Liver (tissue), 3 donors: ENCODE data around the gene ARAP1.

ENCODE experiments used
- GABPA ChIP-seq, 2 donors: IDR thresholded peaks in 1 of 2; conservative IDR thresholded peaks in 1 of 2; 2 replicates each; pipeline ENCODE4 v1.6.1; 2016; ENCODE audit warnings: antibody characterized with exemption in 2 of 2, mild to moderate bottlenecking in 1 of 2, moderate library complexity in 1 of 2
- JUND ChIP-seq, 2 donors: IDR thresholded peaks; 2 replicates each; pipeline ENCODE4 v1.6.1; 2016; ENCODE audit warnings: antibody characterized with exemption in 2 of 2
- RAD21 ChIP-seq, 2 donors: IDR thresholded peaks; 2 replicates each; pipeline ENCODE4 v1.6.1; 2016; ENCODE audit warnings: antibody characterized with exemption in 2 of 2, mild to moderate bottlenecking in 2 of 2
- RXRA ChIP-seq, 2 donors: IDR thresholded peaks; 2 replicates each; pipeline ENCODE4 v1.6.1; 2017 to 2018; ENCODE audit warnings: antibody characterized with exemption in 2 of 2, mild to moderate bottlenecking in 1 of 2
- SP1 ChIP-seq: IDR thresholded peaks from 2 replicates; pipeline ENCODE4 v1.6.1; 2018; ENCODE audit warnings: antibody characterized with exemption, mild to moderate bottlenecking
- TAF1 ChIP-seq: conservative IDR thresholded peaks from 2 replicates; pipeline ENCODE4 v1.6.1; 2016; ENCODE audit warnings: antibody characterized with exemption, mild to moderate bottlenecking
- YY1 ChIP-seq: IDR thresholded peaks from 2 replicates; pipeline ENCODE4 v1.6.1; 2016; ENCODE audit warnings: antibody characterized with exemption, mild to moderate bottlenecking
- TF ChIP-seq, protein P1 (sequence below): IDR thresholded peaks from 2 replicates; pipeline ENCODE4 v1.6.1; 2016; ENCODE audit warnings: antibody characterized with exemption
- TF ChIP-seq, protein P2 (sequence below): fragments of 150-350 bp; IDR thresholded peaks from 2 replicates; pipeline ENCODE4 v1.5.1; 2017; ENCODE audit warnings: improper control_type of control experiment, low read depth, low read length; ENCODE audit not compliant: missing input control
- TF ChIP-seq, protein P3 (sequence below): IDR thresholded peaks from 2 replicates; pipeline ENCODE4 v1.6.1; 2016; ENCODE audit warnings: antibody characterized with exemption
- TF ChIP-seq, protein P4 (sequence below): IDR thresholded peaks from 2 replicates; pipeline ENCODE4 v1.6.1; 2016; ENCODE audit warnings: antibody characterized with exemption
- TF ChIP-seq, protein P5 (sequence below): IDR thresholded peaks from 2 replicates; pipeline ENCODE4 v1.6.1; 2016; ENCODE audit warnings: antibody characterized with exemption, mild to moderate bottlenecking
- donor health status: healthy.
- donor health status: healthy.

DNA sequence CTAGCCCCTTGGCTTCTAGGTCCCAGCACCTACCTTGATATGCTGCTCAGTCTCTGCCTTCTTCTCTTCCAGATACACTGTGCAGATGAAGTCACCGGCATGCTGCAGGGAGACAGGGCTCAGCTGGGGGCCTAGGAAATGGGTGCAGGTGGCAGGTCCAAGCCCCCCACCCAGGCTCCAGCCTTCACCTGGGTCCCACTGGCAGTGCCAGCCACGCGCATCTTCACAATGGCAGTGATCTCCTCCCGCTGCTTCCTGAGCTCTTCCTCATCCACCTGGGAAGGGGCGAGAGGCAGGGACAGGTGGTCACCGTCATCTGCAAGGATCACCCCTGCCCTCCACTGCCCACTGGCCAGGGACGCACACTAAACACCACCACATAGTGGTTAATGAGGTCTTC lies 56.9 kb downstream of the ARAP1 start:
- TF ChIP-seq GABPA (IDR thresholded peaks at IDR 0.05 in 1 of 2, conservative IDR thresholded peaks at IDR 0.05 in 1 of 2) (no peak), SP1 (no peak), JUND (IDR thresholded peaks at IDR 0.05) (no peak), RXRA (IDR thresholded peaks at IDR 0.05) (no peak), RAD21 (IDR thresholded peaks at IDR 0.05) (no peak), TAF1 (no peak), YY1 (no peak)
- TF ChIP-seq, protein P1, sequence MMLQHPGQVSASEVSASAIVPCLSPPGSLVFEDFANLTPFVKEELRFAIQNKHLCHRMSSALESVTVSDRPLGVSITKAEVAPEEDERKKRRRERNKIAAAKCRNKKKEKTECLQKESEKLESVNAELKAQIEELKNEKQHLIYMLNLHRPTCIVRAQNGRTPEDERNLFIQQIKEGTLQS: no peak
- TF ChIP-seq, protein P2, sequence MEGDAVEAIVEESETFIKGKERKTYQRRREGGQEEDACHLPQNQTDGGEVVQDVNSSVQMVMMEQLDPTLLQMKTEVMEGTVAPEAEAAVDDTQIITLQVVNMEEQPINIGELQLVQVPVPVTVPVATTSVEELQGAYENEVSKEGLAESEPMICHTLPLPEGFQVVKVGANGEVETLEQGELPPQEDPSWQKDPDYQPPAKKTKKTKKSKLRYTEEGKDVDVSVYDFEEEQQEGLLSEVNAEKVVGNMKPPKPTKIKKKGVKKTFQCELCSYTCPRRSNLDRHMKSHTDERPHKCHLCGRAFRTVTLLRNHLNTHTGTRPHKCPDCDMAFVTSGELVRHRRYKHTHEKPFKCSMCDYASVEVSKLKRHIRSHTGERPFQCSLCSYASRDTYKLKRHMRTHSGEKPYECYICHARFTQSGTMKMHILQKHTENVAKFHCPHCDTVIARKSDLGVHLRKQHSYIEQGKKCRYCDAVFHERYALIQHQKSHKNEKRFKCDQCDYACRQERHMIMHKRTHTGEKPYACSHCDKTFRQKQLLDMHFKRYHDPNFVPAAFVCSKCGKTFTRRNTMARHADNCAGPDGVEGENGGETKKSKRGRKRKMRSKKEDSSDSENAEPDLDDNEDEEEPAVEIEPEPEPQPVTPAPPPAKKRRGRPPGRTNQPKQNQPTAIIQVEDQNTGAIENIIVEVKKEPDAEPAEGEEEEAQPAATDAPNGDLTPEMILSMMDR: no peak
- TF ChIP-seq, protein P3, sequence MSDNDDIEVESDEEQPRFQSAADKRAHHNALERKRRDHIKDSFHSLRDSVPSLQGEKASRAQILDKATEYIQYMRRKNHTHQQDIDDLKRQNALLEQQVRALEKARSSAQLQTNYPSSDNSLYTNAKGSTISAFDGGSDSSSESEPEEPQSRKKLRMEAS: no peak
- TF ChIP-seq, protein P4, sequence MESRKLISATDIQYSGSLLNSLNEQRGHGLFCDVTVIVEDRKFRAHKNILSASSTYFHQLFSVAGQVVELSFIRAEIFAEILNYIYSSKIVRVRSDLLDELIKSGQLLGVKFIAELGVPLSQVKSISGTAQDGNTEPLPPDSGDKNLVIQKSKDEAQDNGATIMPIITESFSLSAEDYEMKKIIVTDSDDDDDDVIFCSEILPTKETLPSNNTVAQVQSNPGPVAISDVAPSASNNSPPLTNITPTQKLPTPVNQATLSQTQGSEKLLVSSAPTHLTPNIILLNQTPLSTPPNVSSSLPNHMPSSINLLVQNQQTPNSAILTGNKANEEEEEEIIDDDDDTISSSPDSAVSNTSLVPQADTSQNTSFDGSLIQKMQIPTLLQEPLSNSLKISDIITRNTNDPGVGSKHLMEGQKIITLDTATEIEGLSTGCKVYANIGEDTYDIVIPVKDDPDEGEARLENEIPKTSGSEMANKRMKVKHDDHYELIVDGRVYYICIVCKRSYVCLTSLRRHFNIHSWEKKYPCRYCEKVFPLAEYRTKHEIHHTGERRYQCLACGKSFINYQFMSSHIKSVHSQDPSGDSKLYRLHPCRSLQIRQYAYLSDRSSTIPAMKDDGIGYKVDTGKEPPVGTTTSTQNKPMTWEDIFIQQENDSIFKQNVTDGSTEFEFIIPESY: no peak
- TF ChIP-seq, protein P5, sequence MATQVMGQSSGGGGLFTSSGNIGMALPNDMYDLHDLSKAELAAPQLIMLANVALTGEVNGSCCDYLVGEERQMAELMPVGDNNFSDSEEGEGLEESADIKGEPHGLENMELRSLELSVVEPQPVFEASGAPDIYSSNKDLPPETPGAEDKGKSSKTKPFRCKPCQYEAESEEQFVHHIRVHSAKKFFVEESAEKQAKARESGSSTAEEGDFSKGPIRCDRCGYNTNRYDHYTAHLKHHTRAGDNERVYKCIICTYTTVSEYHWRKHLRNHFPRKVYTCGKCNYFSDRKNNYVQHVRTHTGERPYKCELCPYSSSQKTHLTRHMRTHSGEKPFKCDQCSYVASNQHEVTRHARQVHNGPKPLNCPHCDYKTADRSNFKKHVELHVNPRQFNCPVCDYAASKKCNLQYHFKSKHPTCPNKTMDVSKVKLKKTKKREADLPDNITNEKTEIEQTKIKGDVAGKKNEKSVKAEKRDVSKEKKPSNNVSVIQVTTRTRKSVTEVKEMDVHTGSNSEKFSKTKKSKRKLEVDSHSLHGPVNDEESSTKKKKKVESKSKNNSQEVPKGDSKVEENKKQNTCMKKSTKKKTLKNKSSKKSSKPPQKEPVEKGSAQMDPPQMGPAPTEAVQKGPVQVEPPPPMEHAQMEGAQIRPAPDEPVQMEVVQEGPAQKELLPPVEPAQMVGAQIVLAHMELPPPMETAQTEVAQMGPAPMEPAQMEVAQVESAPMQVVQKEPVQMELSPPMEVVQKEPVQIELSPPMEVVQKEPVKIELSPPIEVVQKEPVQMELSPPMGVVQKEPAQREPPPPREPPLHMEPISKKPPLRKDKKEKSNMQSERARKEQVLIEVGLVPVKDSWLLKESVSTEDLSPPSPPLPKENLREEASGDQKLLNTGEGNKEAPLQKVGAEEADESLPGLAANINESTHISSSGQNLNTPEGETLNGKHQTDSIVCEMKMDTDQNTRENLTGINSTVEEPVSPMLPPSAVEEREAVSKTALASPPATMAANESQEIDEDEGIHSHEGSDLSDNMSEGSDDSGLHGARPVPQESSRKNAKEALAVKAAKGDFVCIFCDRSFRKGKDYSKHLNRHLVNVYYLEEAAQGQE: no peak
